HG03139 (cell line): ENCODE measurements around the gene ANKRD17.
"Not testable (repeated sequence)": the region's sequence is repeated elsewhere in the genome, so short reads cannot be mapped to it uniquely, and the experiment has no call there.

ENCODE experiments used
- ATAC-seq: cut with Tn5 transposase; IDR thresholded peaks from one replicate; pipeline ENCODE4 v1.9.1; 2021; ENCODE audit not compliant: unreplicated experiment

ANKRD17 gene, protein sequence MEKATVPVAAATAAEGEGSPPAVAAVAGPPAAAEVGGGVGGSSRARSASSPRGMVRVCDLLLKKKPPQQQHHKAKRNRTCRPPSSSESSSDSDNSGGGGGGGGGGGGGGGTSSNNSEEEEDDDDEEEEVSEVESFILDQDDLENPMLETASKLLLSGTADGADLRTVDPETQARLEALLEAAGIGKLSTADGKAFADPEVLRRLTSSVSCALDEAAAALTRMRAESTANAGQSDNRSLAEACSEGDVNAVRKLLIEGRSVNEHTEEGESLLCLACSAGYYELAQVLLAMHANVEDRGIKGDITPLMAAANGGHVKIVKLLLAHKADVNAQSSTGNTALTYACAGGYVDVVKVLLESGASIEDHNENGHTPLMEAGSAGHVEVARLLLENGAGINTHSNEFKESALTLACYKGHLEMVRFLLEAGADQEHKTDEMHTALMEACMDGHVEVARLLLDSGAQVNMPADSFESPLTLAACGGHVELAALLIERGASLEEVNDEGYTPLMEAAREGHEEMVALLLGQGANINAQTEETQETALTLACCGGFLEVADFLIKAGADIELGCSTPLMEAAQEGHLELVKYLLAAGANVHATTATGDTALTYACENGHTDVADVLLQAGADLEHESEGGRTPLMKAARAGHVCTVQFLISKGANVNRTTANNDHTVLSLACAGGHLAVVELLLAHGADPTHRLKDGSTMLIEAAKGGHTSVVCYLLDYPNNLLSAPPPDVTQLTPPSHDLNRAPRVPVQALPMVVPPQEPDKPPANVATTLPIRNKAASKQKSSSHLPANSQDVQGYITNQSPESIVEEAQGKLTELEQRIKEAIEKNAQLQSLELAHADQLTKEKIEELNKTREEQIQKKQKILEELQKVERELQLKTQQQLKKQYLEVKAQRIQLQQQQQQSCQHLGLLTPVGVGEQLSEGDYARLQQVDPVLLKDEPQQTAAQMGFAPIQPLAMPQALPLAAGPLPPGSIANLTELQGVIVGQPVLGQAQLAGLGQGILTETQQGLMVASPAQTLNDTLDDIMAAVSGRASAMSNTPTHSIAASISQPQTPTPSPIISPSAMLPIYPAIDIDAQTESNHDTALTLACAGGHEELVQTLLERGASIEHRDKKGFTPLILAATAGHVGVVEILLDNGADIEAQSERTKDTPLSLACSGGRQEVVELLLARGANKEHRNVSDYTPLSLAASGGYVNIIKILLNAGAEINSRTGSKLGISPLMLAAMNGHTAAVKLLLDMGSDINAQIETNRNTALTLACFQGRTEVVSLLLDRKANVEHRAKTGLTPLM (N-terminal part only)

GRCh38 chr4:73258686-73259570 is at the start of gene ANKRD17:
Gene ANKRD17 (minus strand): TSS chr4:73258798. CDS start chr4:73258668, 130 bp downstream.
- ATAC-seq, result peak; percentile 80

DNA sequence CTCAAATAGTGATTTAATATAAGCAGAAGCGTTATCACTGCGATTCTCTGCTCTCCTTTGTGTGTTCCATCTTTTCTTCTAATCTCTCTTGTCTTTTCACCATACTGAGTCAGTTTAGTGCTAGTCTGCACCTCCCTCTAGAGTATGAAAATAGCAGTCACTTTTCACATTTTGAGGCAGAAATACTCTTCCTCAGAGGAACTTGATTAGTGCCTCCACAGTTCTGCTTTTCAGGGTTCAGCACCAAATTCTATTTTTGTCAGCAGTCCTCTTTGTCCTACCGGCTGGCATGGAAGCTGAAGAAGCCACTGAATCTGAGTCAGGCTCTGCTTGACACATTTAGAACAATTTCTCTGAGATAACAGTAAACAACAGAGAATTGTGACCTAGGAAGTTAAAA is 49.7 kb upstream of the ANKRD17 start:
- ATAC-seq, result peak; percentile 61

- no peak for ATAC-seq
Measured at GRCh38 chr4:73303711-73304110, 45.1 kb upstream of the ANKRD17 start.

- ATAC-seq, result no peak
Measured at GRCh38 chr4:73299548-73300280, 41.1 kb upstream of the ANKRD17 start.

- not testable (repeated sequence) for ATAC-seq
Measured at GRCh38 chr4:73292661-73293060, 34.1 kb upstream of the ANKRD17 start.

DNA sequence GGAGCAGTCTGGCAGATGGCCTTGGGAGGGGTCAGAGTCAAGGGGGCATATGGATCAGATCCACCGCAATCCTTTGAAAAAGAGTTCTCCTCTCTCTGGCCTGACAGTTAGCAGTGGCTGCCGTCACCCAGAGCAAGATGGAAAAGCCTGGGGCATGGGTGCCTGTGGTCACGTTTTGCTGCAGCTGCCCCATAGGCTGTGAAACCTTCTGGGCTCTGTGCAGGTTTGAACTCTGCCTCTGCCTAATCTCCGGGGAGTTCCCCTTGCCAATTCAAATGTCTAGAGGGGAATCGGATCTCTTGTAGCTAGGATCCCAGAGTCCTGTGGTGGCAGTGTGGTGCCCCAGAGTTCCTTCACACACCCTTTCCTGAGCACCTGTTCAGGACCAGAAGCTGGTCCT is 23.4 kb upstream of the ANKRD17 start:
- no peak for ATAC-seq

- no peak for ATAC-seq
Measured at GRCh38 chr4:73281396-73281795, 22.8 kb upstream of the ANKRD17 start.

DNA sequence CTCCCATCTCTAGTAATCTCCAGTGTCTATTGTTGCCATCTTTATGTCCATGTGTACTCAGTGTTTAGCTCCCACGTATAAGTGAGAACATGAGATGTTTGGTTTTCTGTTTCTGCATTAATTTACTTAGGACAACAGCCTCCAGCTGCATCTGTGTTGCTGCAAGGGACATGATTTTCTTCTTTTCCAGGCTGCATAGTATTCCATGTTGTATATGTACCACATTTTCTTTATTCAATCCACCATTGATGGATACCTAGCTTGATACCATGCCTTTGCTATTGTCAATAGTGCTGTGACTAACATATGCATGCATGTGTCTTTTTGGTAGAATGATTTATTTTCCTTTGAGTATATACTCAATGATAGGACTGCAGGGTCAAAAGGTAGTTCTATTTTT is 18.6 kb upstream of the ANKRD17 start:
- ATAC-seq, result no peak

DNA sequence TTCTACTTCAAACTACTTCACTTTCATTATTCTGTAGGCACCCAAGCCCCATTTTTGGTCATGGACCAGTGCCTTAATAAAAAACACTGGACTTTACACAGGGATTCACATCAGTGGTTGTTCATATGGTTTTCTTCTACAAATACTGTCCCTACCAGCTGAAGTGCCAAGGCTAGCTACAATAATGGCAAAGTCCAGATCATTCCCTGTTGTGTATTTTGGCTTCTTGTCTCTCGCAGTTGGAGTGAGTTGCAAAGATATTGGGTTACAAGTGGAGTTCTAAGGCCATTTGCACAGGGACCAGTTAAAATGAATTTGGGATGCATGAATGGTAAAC is 16.7 kb upstream of the ANKRD17 start:
- no peak for ATAC-seq

DNA sequence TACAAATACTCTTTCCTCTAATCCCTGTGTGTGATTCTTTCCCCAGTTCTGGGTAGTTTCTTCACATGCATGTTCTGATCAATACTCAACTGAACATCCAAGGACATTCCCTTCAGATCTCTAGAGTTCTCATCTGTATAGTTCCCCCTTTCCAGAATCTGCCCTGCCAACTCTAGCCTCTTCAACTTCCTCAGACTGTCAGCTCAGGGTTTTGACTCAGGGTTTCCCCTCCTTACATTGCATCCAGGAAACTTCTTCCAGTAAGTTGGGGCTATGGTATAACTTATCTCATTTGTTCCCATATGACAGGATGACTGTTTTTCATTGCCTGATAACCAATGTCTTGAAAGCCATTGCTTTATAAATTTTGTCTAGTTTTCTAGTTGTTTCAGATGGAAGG is 14.2 kb upstream of the ANKRD17 start:
- ATAC-seq, result no peak

DNA sequence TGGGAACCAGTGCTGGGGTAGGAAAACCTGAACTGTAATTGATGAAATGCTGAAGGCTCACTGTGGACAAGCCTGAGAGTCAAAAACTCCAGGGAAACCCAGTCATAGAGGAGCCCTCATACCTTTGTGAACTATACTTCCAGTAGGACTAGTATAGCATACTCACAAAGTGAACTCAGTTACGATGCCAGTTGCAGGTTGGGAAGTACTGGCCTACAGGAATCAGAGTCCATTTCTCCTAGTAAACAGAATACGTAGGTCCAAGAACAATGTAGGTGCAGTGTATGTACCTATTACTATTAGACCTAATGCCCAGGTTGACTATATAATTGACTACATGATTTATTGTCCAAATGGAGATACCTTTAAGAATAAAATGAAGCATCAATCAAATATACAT is 8.5 kb upstream of the ANKRD17 start:
- no peak for ATAC-seq

- peak; percentile 4 for ATAC-seq
Measured at GRCh38 chr4:73259571-73260090, 1.0 kb upstream of the ANKRD17 start.

GRCh38 chr4:73258436-73258685 is 237 bp downstream of the ANKRD17 start:
- ATAC-seq, result peak; percentile 17

DNA sequence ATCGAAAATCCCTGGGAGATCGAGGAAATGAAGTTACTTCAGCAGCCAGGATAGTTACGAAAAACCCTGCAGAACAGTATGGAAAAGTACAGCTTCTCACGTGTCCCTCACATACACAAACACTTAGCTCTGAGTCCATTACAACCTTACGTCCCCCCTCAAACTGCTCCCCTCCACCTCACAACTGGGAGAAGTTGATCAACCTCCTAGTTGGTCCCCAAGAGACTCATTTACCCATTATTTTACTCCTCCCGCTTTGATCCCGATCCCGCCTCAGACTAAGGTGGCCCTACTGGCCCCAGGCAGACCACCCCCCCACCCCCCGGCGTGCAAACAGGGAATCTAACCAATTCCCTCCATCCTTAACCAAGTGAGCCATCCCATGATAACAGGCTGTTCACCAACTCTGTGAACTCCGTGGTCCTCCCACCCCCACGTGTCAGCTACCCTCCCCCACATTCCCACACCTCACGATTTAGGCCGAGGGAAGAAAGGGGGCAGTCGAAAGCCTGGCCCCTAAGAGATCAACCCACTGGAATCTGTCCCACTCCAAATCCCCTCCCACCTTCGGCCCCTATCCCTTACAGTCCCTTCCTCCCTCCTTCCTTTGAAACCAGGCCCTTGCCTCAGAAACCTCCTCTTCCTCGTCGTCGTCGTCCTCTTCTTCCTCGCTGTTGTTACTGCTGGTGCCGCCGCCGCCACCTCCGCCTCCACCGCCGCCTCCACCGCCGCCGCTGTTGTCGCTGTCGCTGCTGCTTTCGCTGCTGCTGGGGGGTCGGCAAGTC is 755 bp downstream of the ANKRD17 start:
- no peak for ATAC-seq

DNA sequence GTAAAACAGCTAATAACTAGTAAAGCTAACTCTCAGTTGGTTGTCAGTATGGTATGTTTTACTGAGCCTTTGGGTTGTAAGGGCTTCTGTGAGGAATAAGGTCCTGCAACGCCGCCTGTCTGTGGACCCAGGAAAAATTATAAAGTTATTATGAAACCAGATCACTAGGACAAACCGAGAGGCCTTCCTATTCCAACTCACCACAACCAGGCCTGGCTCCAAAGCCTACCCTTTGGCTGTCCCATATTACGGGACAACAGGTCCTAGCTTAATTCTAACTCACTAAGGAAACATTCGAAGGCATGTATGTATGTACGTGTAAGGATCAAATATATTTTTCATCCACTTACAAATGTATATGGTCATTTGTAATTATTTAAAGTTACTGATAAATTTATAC is 1.4 kb downstream of the ANKRD17 start:
- no peak for ATAC-seq

- not testable (repeated sequence) for ATAC-seq
Measured at GRCh38 chr4:73255847-73256246, 2.8 kb downstream of the ANKRD17 start.

DNA sequence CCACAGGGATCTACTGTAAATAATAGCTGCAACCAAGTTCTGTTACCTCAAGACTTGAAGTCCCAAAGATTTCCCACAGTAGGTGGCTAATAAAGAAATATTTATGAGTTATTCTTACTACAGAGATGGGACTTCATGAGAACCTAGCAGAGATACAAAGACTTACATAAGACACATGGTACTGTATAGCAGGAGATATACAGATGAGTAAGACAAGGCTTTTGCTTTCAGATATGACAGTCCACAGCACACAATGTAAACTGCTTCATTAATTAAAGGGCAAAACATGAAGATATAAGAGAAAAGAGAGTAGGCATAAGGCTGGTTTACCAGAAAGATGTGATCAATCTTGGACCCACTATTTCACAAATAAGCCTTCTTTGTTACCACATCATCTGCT is 6.6 kb downstream of the ANKRD17 start:
- no peak for ATAC-seq

GRCh38 chr4:73251384-73251783 is 7.2 kb downstream of the ANKRD17 start:
- no peak for ATAC-seq

GRCh38 chr4:73250642-73251041 is 8.0 kb downstream of the ANKRD17 start:
- no peak for ATAC-seq
